Femur (tissue), 1 donor: ENCODE data around the gene SORBS1.
A peak's percentile ranks its signal among the peaks of the same experiment; 100 is the strongest.
"Not testable (repeated sequence)": the region's sequence is repeated elsewhere in the genome, so short reads cannot be mapped to it uniquely, and the experiment has no call there.

Experiments
- DNase-seq: peaks from one replicate; pipeline ENCODE4 v3.0.0-alpha.2; 2017

Gene SORBS1

DNA sequence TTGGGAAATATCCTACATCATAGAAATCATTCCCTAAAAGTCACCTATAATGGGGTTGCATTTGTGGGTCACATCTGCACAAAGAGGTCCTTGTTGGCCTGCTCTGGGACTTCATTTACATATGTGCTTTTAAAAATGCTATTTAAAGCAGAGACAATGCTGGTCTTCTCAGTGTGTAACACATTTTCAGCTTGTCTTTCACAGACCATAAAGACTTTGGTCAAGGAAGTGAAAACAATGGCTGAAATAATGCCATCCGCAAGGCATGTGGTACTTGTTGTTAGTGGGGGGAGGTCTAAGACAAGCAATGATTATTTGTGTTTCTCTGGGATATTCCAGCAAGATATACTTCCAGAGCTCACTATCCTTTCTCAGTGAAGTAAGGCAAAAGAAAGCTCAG lies 185.8 kb downstream of the SORBS1 start:
- DNase-seq, result no peak

DNA sequence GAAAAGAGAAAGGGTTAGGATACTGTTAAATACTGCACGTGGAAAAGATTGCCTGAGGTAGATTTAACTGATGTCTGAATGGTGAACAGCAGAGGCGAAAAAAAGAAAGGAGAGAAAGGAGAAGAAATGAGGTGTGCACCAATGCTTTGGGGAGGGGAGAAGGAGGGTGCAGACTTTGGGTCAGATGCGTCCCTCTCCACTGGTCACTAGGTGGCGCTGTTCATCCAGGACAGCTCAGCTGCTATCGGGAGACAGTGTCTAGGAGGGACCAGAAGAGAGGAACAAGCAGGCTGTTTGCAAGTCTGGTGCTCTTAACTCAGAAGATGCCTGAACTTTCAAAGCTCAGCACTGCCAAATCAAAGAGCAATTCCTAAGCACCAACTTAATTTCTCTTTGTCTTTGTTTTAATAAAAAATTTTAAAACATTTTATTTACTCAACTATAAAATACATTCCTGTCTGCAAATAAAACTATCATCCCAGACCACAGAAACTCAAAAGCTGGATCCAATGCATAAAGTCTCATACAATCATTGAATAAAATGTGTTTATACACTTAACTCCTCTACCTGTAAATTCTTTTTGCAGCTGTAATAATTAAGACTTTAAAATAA lies 186.5 kb downstream of the SORBS1 start:
- DNase-seq, result peak; percentile 80

DNA sequence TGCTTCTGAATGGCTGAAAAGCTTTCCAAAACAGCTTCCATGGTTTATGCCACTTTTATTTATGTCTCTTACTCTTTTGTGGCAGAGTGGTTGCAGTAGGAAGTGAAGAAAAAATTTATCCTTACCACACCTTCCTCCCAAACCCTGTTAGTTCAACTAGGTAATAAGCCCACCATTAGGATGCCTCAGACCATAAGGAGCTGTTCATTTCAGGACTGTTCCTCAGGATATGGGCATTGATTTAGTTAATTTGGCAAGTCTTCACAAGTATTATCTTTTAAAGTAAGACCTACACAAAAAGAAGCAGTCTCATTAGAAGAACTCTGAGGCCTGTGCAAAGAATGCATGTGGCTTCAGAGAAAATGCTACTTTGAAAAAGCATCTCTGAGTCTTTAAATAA lies 187.5 kb downstream of the SORBS1 start:
- no peak for DNase-seq

DNA sequence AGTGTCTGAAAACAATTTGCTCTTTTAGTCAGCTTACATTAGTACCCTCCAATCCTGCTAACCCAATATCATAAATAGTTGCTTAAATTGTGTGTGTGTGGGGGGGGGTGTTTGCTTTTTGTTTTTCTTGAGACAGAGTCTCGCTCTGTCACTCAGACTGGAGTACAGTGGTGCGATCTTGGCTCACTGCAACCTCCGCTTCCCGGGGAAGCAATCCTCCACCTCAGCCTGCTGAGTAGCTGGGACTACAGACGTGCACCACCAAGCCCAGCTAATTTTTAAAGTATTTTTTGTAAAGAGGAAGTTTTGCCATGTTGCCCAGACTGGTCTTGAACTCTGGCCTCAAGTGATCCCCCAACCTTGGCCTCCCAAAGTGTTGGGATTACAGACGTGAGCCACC lies 196.8 kb downstream of the SORBS1 start:
- DNase-seq, result no peak

DNA sequence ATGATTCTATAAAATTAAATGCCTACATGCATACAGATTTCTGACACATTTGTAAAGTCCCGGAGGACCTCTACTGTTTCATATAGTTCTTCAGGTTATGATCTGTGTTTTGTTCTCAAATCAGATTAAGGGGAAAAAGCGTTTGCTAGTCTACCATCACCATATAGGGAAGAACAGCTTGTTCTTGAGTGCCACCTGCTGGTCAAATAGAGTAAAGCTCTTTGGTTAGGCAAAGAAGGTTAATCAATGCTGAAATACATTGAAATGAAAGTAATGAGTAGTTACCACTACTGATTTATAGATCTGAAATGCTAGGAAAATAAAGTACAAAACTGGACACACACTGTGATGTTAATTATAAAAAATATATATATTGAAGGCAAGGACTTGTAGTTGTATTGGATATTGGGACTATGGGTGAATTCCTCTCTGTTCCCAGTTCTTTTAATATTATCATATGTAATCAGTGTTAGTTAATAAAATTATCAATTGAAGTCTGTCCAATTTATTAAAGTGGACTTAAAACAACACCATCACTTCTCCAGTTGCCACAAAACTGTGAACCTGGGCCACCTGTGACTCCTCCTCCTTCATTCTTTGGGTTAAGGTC lies 197.8 kb downstream of the SORBS1 start:
- DNase-seq, result no peak

DNA sequence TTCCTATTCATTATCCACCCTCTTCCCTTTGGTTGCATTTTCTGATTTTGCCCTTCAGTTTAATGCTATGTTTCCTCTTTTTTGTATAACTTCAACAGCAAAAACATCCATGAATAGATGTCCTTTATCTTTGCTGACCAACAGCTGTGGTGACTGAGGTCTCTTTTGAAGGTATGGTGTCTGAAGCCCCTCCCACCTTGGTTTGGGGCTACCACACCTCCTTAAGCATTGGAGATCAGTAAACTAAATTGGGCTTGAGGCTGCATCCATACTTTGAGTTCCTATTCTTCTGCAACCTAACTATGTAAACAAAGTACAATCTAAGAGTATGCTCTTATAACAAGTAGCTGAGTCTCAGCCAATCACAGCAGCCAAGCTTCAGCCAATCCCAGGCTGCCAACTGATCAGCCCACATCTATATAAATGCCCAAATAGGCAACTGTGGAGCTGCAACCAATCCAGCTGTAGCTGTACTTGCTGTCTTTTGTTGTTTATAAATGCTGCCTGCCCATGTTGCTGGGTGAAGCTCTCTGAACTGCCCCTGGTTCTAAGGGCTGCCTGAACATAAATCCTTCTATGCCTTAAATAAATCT lies 201.0 kb downstream of the SORBS1 start:
- DNase-seq, result no peak

DNA sequence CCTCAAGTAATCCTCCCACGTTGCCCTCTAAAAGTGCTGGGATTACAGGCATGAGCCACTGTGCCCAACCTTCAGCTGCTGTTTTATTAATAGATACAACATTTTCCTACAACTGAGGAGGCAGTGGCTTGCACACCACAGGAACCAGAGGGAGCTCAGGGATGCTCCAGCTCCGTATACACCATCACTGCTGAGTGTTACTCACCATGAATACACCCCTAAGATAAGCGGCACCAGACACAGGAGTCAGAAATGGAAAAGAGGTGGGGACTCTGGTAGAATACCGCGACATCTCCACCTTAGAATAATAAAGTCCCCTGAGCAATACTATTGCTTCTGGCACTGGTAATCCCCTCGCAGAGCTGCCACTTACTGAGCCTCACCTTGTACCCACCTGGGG lies 201.7 kb downstream of the SORBS1 start:
- DNase-seq, result no peak

DNA sequence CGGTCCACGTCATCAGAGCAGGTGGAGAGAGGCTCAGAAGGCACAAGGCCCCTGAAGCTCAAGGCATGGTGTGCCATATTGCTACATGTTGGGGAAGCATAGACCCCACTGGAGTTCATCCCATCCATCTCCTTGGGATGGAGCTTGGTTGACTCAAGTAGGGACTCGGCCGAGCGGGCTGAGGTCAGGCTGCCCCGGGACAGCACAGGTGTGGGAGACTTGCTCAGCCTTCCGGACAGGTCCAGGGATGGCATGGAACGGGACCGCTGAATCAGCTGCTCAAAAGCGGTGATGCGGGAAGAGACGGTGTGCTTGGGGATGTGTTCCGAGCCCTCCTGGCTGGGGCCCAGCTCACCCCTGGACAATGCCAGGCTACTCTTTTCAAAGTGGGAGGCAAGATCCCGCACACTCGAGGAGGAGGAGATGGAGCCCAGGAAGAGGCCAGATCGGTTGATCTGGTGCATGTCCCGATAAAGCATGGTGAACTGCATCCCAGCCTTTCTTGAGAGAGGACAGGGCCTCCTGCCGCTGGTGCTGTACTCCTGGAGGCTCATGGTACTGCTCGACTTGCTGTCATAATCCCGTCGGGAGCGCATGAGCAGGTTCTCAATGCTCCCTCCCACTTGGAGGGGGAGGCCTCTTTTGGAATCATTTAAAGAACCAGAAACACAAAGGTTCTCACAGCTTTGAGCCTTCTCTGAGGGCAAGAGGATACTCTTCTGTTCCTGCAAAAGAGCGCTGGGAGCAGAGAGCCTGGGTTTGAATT lies 204.8 kb downstream of the SORBS1 start:
- DNase-seq, result no peak

DNA sequence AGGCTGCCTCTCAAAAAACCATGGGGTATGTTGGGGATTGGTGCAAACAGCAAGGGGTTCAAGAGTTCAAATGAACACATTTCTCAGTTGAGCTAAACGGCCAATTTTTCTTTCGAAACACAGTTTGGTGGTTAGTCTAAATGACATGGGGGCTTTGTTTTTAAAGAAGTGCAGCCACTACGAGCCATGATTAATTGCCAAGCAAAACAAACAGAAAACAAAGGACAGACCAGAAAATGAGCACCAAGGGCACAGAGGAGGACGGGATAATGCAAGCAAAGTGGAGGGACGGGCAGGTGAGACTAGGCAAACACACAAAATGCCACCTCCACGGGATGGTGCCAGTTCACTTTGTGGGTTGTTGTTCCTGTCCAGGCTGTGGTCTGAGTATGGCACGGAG lies 205.9 kb downstream of the SORBS1 start:
- DNase-seq, result no peak

DNA sequence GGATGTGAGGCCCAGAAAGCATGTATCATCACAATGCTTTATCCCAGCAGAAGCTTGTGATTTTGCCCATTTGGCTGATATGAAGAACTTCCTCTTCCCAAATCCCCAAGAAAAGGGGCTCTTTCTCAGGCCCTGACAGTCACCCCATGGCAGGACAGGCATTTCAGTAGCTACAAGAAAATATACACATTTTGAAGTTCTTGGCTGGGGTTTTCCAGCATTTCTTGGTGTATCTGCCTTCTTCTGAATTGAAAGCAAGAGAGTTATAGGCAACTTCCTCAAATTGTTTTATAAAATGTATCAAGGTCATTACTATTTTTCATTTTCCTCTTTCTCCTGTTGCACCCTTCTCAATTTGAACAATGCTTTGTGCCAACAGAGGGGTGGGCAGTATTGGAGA lies 207.1 kb downstream of the SORBS1 start:
- DNase-seq, result no peak

DNA sequence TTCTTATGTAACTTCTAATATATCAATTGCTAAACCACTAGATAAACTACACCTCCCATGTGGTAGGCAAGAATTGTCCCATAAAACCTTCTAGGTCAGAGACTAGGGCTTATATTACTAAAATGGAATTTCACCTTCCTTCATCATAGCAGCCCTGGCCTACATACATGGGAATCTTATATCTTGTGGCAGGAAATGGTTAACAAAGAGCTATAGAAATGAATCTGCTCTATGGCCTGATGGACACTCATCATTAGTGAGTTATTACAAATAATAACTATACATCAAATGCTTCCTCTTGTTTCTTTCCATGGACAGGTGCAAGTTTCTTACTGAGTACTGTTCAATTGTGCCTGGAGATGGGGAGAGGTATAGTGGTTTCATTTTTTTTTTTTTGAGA lies 208.0 kb downstream of the SORBS1 start:
- DNase-seq, result no peak

DNA sequence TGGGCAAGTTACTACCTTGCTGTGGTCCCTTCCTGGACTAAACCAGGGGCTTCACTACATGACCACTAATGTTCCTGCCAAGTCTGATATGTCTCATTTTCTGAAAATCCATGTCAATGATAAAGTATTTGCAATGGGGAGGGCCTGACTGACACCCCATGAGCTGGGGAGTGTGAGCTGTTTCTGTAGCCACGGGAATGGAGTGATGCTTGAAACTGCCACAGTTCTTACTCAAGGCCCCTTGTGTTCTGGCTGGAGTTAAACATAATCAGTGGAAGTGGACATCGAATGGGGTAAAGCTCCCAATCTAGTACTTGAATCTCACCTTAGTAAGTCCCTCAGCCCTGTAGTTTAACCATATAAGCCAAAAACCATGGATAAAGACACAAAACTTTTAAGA lies 208.5 kb downstream of the SORBS1 start:
- DNase-seq, result no peak

DNA sequence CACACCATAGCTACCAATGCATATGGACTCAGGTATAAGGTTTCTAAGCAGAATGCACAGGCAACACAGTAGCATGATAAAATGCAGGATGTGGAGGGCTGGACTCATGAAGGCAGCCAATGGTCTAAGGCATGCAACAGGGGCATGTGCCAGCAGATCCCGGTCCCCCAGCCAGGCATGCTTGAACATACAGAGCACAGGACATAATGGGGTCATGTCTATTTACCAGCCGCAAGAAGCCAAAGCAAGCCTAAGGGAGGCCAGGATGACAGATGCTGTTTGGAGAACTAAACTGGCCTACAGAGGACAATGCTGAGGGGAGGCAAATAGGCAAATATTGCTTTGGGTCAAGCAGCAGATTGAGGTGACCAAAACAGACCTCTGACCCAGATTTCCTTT lies 210.3 kb downstream of the SORBS1 start:
- DNase-seq, result no peak

DNA sequence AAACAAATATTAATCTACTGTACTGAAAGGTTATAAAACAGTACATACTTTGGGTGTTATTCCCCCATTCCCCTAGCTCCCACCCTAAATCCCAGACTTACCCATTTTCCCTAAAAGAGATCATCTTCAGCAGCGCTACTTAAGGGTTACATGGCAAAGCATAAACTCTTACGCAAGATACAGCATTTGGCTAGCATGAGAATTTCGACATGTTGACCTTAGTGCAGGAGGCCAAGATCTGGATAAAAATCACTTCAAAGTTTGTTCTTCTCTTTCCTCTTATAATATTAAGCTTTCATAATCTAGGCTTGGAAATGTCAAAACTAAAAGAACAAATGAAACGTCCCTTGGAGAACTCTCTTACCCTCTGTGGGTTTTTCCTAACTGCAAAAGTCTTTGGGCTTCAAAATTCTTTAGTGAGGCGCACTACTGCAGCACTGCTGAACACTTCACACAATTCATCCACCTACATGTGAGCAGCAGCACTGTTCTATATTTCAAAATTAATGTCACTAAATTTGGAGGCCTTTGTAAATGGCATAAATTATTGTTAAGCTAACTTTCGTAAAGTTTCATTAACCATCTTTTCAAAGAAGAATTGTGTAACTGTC lies 210.8 kb downstream of the SORBS1 start:
- no peak for DNase-seq

DNA sequence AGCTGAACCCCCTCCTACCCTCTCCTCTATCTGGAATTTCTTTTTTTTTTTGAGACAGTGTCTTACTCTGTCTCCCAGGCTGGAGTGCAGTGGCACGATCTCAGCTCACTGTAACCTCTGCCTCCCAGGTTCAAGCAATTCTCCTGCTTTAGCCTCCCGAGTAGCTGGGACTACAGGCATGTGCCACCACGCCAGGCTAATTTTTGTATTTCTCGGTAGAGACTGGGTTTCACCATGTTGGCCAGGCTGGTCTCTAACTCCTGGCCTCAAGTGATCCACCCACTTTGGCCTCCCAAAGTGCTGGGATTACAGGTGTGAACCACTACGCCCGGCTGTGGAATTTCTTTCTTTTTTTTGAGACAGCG lies 213.8 kb downstream of the SORBS1 start:
- DNase-seq, result not testable (repeated sequence)

DNA sequence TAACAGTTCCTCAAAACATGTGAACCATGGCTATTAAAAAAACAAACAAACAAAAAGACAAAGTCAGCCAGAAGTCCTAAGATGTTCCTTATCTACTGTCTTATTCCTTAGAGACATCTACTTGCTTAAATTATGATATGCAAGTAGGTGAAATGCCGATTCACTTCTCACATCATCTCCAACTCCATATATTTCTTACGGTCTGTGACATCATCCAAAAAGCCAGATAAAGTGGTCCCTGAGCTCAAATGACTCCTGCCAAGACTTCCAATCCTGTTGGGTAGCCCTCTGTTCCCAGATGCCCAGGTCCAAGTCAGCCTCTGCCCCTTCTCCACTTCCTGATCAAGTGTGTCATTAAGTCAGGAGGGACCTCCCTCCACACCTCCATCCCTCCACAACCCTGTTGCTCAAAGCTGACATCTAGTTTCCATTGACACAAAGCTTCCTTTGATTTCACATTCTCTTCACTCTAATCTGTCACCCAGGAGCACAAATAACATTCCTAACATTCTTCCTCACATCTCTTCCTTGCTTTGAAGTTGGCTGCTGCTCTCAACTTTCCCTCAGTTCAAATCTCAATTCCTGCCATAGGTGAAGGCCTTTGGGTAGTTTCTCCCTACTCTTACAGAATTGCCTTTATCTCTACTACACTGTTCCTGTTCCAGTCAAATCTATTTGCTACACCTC lies 214.3 kb downstream of the SORBS1 start:
- DNase-seq, result no peak

DNA sequence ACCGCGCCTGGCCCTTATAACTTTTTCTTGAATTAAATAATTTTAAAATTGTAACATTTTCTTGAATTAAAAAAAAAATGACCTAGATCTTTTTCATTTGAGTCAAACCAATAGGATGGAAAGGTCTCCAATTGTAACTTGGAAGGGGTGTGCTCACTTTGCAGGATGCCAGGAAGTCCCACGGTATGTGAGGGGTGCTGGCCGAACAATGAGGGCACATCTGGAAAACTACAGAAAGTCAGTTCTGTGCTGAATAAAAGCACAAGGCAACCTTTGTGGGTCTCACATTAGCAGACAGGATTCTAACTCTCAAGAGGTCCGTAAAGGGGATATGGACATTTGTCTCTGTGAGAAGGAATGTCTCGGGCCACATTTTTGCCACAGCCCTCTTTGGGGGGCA lies 217.6 kb downstream of the SORBS1 start:
- DNase-seq, result no peak

DNA sequence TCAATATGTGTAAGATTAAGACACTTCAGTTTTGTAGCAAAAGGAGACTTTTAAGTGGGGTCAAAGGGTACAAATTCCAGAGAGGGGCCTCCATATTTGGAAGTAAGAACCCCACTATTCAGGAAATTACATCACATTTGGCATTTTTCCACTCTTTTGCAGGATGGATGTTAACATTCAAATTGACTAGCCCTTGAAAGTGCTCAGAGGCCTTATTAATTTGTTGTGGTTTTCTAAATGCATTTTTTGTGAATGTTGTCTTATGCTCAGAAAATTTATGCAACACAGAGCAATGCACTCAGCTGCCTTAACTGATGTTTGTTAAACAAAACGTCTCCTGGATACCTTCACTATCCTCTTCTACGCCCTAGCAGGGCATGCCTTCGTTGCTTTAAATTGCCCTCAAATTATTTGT lies 219.4 kb downstream of the SORBS1 start:
- no peak for DNase-seq

DNA sequence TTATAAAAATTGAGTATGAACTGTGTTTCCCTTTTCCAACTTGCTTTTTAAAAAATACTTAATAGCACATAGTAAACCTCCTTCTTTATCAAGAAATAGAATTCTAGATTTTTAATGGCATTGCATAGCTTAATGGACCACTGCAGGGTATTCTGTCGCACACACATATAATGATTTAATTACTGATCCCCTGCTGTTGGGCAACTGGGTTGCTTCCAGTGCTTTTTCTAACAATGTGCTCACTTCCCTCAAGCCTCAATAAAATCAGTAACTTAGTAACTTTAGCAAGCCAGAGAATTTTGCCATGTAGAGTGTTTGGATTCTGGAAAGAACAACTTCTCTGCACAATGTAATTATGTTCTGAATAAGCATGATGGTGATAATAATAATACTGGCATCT lies 221.3 kb downstream of the SORBS1 start:
- DNase-seq, result no peak

DNA sequence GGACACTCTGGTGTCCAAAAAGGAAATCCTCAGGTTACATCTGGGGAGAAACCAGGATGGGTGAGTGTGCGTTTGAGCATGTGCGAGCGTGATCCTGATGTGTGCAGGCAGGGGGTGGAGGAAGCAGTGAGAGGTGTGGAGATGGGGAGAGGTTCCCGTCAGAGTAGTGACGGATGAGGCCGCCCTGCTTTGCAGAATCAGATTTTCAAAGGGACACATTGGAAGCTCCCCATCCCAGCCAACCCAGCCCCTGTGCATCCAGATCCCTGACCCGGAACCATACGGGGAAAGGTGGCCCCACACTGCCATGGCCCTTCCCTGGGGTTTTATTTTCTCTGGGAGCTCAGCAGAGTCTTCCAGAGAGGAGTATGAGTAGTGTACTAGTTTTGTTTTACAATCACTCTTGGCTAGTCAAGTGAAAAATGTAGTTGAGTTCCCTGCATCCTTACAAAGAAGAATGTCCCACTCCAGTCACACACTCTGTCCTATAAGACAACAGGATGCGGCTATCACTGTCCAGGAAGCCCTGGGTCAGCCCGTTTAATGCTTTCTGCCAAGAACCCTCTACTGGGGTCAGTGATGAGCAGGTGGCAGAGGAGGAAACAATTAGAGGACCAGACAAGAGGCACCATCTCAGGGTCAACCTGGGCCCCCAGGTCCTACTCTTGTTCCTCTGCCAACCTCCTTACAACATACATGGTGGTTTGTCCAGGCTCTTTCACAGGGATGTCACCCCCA lies 223.6 kb downstream of the SORBS1 start:
- no peak for DNase-seq

DNA sequence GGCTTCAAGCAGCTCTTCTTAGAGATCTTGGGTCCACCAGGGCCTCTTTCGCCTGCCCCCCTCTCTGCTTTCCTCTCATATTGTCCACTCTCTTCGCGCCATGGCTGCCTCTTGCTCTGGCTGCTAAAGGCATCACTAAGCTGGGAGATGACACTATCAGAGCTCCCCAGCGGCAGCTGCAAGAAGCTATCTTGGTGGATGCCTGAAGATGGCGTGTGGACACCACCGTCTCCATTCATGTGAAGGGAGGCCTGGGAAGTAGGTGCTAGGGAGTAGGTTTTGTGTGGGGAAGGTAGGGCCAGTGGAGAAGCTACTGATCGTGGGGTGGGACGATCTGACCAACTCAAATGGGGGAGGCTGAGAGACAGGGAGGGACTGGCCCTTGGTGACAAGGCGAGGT lies 224.5 kb downstream of the SORBS1 start:
- DNase-seq, result no peak

DNA sequence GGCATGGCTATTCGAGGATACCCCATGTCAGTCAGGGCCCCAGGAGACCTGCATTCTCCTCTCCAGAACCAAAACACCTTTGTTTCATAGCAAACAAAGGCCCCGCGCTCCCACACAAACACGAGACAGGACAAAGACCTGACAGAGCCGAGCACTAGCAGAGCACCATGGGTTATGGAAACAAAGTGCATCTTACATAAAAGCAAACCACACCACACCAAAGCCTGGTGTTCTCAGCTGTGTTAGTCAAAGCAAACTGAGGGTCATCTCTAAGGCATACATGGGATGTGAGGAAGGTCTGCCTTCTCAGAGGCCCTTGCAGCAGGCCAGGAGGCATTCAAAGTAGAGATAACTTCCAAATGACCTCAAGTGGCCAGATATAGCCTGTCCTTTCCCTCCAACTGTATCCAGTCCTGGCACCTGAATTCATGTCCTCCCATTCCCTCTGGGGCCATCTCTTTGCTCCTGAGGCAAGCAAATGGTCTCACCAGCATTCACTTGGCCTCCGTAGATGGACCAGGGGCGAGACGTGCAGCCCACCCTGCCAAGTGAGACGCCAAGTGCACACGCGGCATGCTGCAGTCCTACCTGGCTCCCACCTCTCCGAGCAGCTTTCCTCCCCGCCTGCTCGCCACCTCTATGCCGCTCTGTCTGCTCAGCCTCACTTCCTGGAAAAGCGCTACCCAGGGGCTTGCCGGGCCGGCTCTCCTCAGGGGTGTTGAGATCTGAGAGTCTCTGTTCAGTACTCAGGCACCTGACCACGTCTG lies 225.1 kb downstream of the SORBS1 start:
- DNase-seq, result no peak
